ENCODE measurements around the gene TMEM43. TPM values are rescaled to one million over a fixed set of nuclear protein-coding genes. Genes with fewer than 3 reads are reported as not detected.
A peak's percentile ranks its signal among the peaks of the same experiment; 100 is the strongest.

TMEM43 gene
- polyA plus RNA-seq, 1 experiment, result 246 TPM

GRCh38 chr3:14170531-14171159, 45.8 kb downstream of the TMEM43 start:
- H3K36me3 ChIP-seq (ENCODE audit: control insufficient read depth, insufficient read depth, low read length), result peaks cover 32% of the 10 kb centered on the region

GRCh38 chr3:14172496-14172895, 47.6 kb downstream of the TMEM43 start:
- TF ChIP-seq CTCF (IDR thresholded peaks at IDR 0.05; ENCODE audit: insufficient read depth, low read depth, low read length), result no peak
- H3K36me3 ChIP-seq (ENCODE audit: control insufficient read depth, insufficient read depth, low read length), result peaks cover 20% of the 10 kb centered on the region
- no peak overlapping the region for H3K4me3 ChIP-seq (ENCODE audit: low read depth, low read length)
- ChIA-PET POLR2A (no interaction called here), CTCF (interaction anchor here (1.0 kb wide), 1 partner anchor 20 kb away, joined by 4 read pairs; no protein-coding TSS in a partner anchor)
- no peak for DNase-seq (ENCODE audit: low read depth)
- H3K27me3 ChIP-seq (ENCODE audit: control insufficient read depth, insufficient read depth, low read length), result no peaks in the 10 kb centered on the region

More at GRCh38 chr3:14170531-14171159, 45.8 kb downstream of the TMEM43 start:
- Histone ChIP-seq H3K27me3 (ENCODE audit: control insufficient read depth, insufficient read depth, low read length) (no peaks in the 10 kb centered on the region), H3K4me3 (ENCODE audit: low read depth, low read length) (no peak overlapping the region)
- ChIA-PET POLR2A (interaction anchor here (0.7 kb wide), 1 partner anchor 8 kb away, joined by 5 read pairs; the partner anchor contains the start of gene LSM3), CTCF (interaction anchor here (0.6 to 1.5 kb wide), 4 partner anchors 21 to 298 kb away, joined by 3 read pairs; no protein-coding TSS in a partner anchor)
- TF ChIP-seq CTCF (IDR thresholded peaks at IDR 0.05; ENCODE audit: insufficient read depth, low read depth, low read length), result no peak
- DNase-seq (ENCODE audit: low read depth), result peak; percentile 70

- Histone ChIP-seq H3K4me3 (ENCODE audit: low read depth, low read length) (no peak overlapping the region), H3K27me3 (ENCODE audit: control insufficient read depth, insufficient read depth, low read length) (no peaks in the 10 kb centered on the region), H3K36me3 (ENCODE audit: control insufficient read depth, insufficient read depth, low read length) (peaks cover 11% of the 10 kb centered on the region)
- no peak for TF ChIP-seq CTCF (IDR thresholded peaks at IDR 0.05; ENCODE audit: insufficient read depth, low read depth, low read length)
- no peak for DNase-seq (ENCODE audit: low read depth)
- CTCF ChIA-PET, result interaction anchor here (1.7 kb wide), 1 partner anchor 29 kb away, joined by 7 read pairs; no protein-coding TSS in a partner anchor
- POLR2A ChIA-PET, result interaction anchor here (0.7 kb wide), 1 partner anchor 50 kb away, joined by 3 read pairs; the partner anchor contains the start of genes CHCHD4 and TMEM43
Measured at GRCh38 chr3:14174483-14174882, 49.6 kb downstream of the TMEM43 start.

GRCh38 chr3:14175383-14176037, 50.7 kb downstream of the TMEM43 start:
- POLR2A ChIA-PET, result no interaction called here
- Histone ChIP-seq H3K4me3 (ENCODE audit: low read depth, low read length) (no peak overlapping the region), H3K27me3 (ENCODE audit: control insufficient read depth, insufficient read depth, low read length) (no peaks in the 10 kb centered on the region), H3K36me3 (ENCODE audit: control insufficient read depth, insufficient read depth, low read length) (peaks cover 8% of the 10 kb centered on the region)
- CTCF ChIA-PET, result interaction anchor here (0.9 to 1.7 kb wide), 3 partner anchors 28 to 85 kb away, joined by 3 to 7 read pairs (median 4); partner anchors contain the start of genes CHCHD4 and TMEM43
- DNase-seq (ENCODE audit: low read depth), result no peak
- no peak for TF ChIP-seq CTCF (IDR thresholded peaks at IDR 0.05; ENCODE audit: insufficient read depth, low read depth, low read length)
